DOHH2 (cell line): ENCODE data around the gene LIAS.

ENCODE experiments used
- H3F3A ChIP-seq: fragments of 200-600 bp; sonication (generic), shearing (Covaris generic); 2 replicates; pipeline ENCODE4 v1.6.0; 2016; ENCODE audit warnings: antibody characterized with exemption, mild to moderate bottlenecking; ENCODE audit not compliant: control insufficient read depth, insufficient read depth
- H3K27ac ChIP-seq: fragments of 200-600 bp; sonication (generic); 2 replicates; pipeline ENCODE4 v1.5.1; 2014; ENCODE audit warnings: low read depth, mild to moderate bottlenecking, low read length, moderate library complexity
- H3K27me3 ChIP-seq: fragments of 200-600 bp; sonication (generic); 2 replicates; pipeline ENCODE4 v1.6.1; 2014; ENCODE audit warnings: mild to moderate bottlenecking, low read length, mixed read lengths; ENCODE audit not compliant: control insufficient read depth
- H3K36me3 ChIP-seq: fragments of 200-600 bp; sonication (generic); 2 replicates; pipeline ENCODE4 v1.6.1; 2014; ENCODE audit warnings: mild to moderate bottlenecking, low read length, moderate library complexity, mixed read lengths; ENCODE audit not compliant: control insufficient read depth
- H3K4me1 ChIP-seq: fragments of 200-600 bp; sonication (generic); 2 replicates; pipeline ENCODE4 v1.6.1; 2014; ENCODE audit warnings: mild to moderate bottlenecking, low read length, mixed read lengths; ENCODE audit not compliant: control insufficient read depth
- H3K4me2 ChIP-seq: fragments of 200-600 bp; sonication (generic); 2 replicates; pipeline ENCODE4 v1.6.0; 2014; ENCODE audit warnings: mild to moderate bottlenecking, low read length, moderate library complexity
- H3K4me3 ChIP-seq: fragments of 200-600 bp; sonication (generic); 2 replicates; pipeline ENCODE4 v1.5.1; 2014; ENCODE audit warnings: mild to moderate bottlenecking, low read length, mixed read lengths
- H3K79me2 ChIP-seq: fragments of 200-600 bp; sonication (generic); 2 replicates; pipeline ENCODE4 v1.6.1; 2014; ENCODE audit warnings: mild to moderate bottlenecking, low read length, mixed read lengths; ENCODE audit not compliant: control insufficient read depth
- H3K9me2 ChIP-seq: fragments of 200-600 bp; sonication (generic); replicated peaks from 2 replicates; pipeline ENCODE4 v1.6.1; 2014; ENCODE audit warnings: mild to moderate bottlenecking, low read length, mixed read lengths; ENCODE audit not compliant: control insufficient read depth
- H3K9me3 ChIP-seq: fragments of 200-600 bp; sonication (generic); 2 replicates; pipeline ENCODE4 v1.6.1; 2014; ENCODE audit warnings: antibody characterized with exemption, low read length, mixed read lengths; ENCODE audit not compliant: control insufficient read depth, insufficient read depth
- H4K20me1 ChIP-seq: fragments of 200-600 bp; sonication (generic); 2 replicates; pipeline ENCODE4 v1.6.0; 2014; ENCODE audit warnings: low read depth, mild to moderate bottlenecking, antibody characterized with exemption, low read length, moderate library complexity; ENCODE audit not compliant: control insufficient read depth, insufficient read depth
- EZH2phosphoT487 ChIP-seq: fragments of 200-600 bp; sonication (generic); IDR thresholded peaks from 2 replicates; pipeline ENCODE4 v1.6.1; 2017; ENCODE audit warnings: borderline replicate concordance, mild to moderate bottlenecking, antibody characterized with exemption, low read length, moderate library complexity, mixed read lengths
- TF ChIP-seq, protein P1 (sequence below): fragments of 200-600 bp; sonication (generic); IDR thresholded peaks from one replicate; pipeline ENCODE4 v1.5.1; 2014; ENCODE audit warnings: antibody characterized with exemption, mild to moderate bottlenecking, low read depth, low read length; ENCODE audit not compliant: poor library complexity, severe bottlenecking

The LIAS gene

DNA sequence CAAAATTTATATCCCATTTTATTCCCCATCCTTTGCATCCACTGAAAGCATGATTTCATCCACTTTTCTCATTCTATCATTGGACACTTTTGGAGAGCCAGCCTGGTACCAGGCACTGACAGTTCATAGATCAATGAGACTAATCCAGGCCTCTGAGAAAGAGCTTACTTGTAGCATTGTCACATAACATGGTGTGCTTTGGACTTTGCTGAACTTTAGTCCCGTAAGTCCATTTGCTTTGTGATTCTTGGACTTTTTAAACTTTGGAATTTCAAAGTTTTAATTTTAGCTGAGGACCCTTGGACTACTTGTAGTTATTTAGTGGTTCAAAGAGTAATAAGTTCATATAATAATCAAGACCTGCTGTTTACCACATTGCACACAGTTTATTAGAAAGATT lies 11.5 kb downstream of the LIAS start:
- Histone ChIP-seq H3K36me3 (peaks cover 61% of the 10 kb centered on the region), H3K79me2 (no peaks in the 10 kb centered on the region), H3K9me2 (no peaks in the 10 kb centered on the region), H3K4me1 (peaks cover 11% of the 10 kb centered on the region), H4K20me1 (no peaks in the 10 kb centered on the region), H3K9me3 (no peaks in the 10 kb centered on the region), H3K4me2 (no peak overlapping the region), H3K27ac (no peak overlapping the region), H3K27me3 (no peaks in the 10 kb centered on the region), H3F3A (peaks cover 14% of the 10 kb centered on the region), H3K4me3 (no peak overlapping the region)
- TF ChIP-seq, protein P1, sequence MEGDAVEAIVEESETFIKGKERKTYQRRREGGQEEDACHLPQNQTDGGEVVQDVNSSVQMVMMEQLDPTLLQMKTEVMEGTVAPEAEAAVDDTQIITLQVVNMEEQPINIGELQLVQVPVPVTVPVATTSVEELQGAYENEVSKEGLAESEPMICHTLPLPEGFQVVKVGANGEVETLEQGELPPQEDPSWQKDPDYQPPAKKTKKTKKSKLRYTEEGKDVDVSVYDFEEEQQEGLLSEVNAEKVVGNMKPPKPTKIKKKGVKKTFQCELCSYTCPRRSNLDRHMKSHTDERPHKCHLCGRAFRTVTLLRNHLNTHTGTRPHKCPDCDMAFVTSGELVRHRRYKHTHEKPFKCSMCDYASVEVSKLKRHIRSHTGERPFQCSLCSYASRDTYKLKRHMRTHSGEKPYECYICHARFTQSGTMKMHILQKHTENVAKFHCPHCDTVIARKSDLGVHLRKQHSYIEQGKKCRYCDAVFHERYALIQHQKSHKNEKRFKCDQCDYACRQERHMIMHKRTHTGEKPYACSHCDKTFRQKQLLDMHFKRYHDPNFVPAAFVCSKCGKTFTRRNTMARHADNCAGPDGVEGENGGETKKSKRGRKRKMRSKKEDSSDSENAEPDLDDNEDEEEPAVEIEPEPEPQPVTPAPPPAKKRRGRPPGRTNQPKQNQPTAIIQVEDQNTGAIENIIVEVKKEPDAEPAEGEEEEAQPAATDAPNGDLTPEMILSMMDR = no peak
- no peak for TF ChIP-seq EZH2phosphoT487

DNA sequence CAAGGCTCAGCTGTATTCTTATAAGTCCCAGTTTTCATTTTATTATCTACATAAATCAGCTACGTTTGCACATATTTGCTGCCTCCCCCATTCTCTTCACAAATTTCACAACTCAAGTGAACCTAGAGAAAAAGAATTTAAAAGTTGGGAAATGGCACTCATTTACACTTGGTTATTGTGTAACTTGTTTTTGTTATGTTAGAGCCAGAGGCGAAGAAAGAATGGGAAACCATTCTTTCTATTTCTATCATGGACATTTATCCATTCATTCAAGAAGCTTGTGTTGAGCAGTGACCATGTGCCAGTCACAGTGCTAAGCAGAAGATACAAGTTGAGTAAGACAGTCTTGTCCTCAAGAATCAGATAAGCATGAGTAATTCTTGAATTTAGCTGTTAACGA lies 13.5 kb downstream of the LIAS start:
- Histone ChIP-seq H4K20me1 (no peaks in the 10 kb centered on the region), H3K27ac (no peak overlapping the region), H3K4me3 (no peak overlapping the region), H3K79me2 (no peaks in the 10 kb centered on the region), H3K27me3 (no peaks in the 10 kb centered on the region), H3K4me1 (peaks cover 11% of the 10 kb centered on the region), H3K36me3 (peaks cover 58% of the 10 kb centered on the region), H3F3A (peaks cover 11% of the 10 kb centered on the region), H3K9me2 (no peaks in the 10 kb centered on the region), H3K4me2 (no peak overlapping the region), H3K9me3 (no peaks in the 10 kb centered on the region)
- TF ChIP-seq EZH2phosphoT487 = no peak
- TF ChIP-seq, protein P1 = no peak

DNA sequence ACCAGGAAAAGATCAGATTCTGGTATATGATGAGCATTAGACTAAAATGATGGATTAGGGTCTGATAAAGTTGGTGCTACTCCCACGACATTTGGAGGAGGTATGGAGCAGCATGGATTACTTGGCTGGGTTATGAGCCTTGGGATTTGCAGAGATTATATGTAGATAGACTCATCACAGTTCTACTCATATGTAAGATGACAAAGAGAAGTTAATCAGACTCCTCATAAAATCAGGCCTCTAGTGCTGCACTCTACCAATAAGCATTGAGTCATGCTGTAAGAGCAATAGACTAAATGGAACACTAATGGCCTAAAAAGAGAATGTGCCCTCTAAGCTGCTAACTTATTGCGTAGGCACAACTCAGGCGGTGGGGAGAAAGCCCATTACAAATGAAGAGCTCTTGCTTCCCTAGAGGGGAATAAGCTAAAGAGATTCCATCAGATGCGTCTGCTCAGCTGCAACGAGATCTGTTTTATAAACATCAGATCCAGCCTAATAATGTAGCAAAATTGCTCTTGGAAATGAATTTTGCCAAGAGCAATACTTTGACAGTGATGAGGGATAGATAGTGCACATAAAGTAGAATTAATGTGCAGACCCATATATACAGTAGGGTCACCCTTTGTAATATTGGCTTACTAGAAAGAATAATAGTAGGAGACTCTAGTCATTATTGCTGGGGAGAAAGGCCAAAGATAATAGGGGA lies 17.5 kb downstream of the LIAS start:
- H3K9me2 ChIP-seq = no peaks in the 10 kb centered on the region
- H3K9me3 ChIP-seq = no peaks in the 10 kb centered on the region
- H3K4me1 ChIP-seq = no peaks in the 10 kb centered on the region
- H3F3A ChIP-seq = 0 out of 2 replicates have a peak, but pooled peaks cover 4% of the 10 kb centered on the region
- H3K36me3 ChIP-seq = peaks cover 31% of the 10 kb centered on the region
- TF ChIP-seq EZH2phosphoT487 = no peak
- no peaks in the 10 kb centered on the region for H3K27me3 ChIP-seq
- H3K79me2 ChIP-seq = no peaks in the 10 kb centered on the region
- no peak overlapping the region for H3K4me3 ChIP-seq
- H3K27ac ChIP-seq = no peak overlapping the region
- H3K4me2 ChIP-seq = no peak overlapping the region
- no peaks in the 10 kb centered on the region for H4K20me1 ChIP-seq

DNA sequence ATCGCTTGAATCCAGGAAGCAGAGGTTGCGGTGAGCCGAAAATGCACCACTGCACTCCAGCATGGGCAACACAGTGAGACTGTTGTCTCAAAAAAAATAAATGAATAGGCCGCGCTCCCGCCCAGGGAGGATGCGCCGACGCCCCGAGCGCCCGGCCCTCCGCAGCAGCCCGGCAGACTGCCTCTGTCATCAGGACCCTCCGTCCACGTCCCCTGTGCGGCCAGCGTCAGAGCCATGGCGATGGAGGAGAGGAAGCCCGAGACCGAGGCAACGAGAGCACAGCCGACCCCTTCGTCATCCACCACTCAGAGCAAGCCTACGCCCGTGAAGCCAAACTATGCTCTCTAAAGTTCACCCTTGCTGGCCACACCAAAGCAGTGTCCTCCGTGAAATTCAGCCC lies 21.4 kb downstream of the LIAS start:
- Histone ChIP-seq H3K9me2 (no peaks in the 10 kb centered on the region), H3K9me3 (no peaks in the 10 kb centered on the region), H3K4me2 (no peak overlapping the region), H3K36me3 (peaks cover 10% of the 10 kb centered on the region), H3K4me3 (no peak overlapping the region), H4K20me1 (no peaks in the 10 kb centered on the region), H3F3A (0 out of 2 replicates have a peak, but pooled peaks cover 4% of the 10 kb centered on the region), H3K4me1 (peaks cover 10% of the 10 kb centered on the region), H3K27ac (no peak overlapping the region), H3K79me2 (no peaks in the 10 kb centered on the region), H3K27me3 (no peaks in the 10 kb centered on the region)
- no peak for TF ChIP-seq EZH2phosphoT487
- TF ChIP-seq, protein P1 = no peak
